ENCODE data around the gene OSBPL3.
A peak's percentile ranks its signal among the peaks of the same experiment; 100 is the strongest.

OSBPL3 gene

GRCh38 chr7:24854866-24855265 is 125.1 kb downstream of the OSBPL3 start:
- DNase-seq: peak; percentile 35

DNA sequence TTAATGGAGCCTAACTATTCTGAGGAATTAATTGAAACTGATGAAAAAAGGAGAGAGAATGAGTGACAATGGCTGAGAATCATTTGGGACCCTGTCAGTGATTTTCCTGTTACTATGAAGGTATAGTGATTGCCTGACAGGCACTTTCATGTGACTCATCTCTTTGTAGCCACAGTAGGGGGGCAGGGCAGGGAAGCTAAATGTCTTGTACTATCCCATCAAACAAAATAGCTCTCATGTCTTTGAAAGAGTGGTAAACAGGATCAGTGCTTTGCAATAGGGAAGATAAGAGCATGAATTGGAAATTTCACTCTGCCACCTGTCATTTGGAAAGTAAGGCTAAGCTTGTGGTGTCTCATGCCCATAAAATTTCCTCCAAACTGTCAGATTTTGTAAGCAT is 128.2 kb downstream of the OSBPL3 start:
- DNase-seq: peak; percentile 52

GRCh38 chr7:24848878-24849277 is 131.1 kb downstream of the OSBPL3 start:
- no peak for DNase-seq

- no peak for DNase-seq
These were observed 132.2 kb downstream of the OSBPL3 start for GRCh38 chr7:24847754-24848153.

DNA sequence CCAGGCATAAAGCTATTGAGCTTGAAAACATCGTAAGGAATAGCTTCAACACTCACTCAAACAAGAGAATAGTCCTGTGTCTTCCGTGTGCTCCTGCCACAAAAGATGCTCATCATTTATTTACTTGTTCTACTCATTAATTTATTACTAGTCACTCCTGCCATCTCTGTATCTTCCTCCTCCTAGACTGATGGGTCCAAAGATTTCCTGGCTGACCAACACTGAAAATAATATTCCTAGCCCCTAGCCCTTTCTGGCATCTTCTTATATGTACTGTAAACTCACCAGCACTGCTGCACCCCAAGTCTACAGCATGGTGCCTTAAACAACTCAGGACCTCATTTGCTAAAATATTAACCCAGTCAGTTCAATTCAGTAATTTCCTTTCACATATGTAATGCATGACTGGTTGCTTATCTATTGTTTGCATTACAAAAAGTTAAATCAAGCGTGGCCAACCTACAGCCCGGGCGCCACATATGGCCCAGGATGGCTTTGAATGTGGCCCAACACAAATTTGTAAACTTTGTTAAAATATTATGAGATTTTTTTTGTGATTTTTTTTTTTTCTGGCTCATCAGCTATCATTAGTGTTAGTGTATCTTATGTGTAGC is 136.1 kb downstream of the OSBPL3 start:
- DNase-seq: no peak

DNA sequence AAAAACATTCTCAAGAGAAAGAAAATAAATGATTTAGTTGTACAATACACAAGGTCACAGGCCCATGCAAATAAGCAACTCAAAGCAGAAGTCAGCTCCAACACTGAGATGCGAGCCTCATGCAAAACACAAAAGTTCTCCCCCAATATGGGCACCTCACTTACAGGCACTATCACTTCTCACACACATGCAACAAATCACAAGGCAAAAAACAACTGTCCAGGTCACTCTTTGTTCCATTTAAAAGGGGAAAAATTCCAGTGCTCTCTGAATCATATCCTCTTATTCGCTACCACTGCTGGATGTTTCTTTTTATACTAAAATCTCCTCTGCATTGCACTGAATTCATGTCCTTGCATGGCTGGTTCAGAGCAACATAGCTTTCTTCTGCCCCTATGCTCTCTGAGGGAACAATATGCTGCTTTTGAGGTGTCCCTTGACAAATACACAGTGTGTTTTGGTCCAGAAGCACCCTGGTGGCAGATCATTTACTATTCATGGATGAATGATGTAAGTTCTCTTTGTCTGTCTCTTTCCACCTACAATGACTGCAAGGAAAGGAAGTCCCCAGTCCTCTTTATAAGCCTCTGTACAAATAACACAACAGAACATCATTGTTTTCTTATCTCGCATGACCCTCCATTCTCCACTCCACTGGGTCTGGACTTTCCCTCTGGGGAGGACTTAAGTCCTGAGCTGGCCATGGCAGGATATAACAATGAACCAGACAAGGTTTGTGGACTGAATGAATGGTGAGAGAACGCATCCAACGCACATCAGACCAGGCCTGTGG is 137.3 kb downstream of the OSBPL3 start:
- no peak for DNase-seq

DNA sequence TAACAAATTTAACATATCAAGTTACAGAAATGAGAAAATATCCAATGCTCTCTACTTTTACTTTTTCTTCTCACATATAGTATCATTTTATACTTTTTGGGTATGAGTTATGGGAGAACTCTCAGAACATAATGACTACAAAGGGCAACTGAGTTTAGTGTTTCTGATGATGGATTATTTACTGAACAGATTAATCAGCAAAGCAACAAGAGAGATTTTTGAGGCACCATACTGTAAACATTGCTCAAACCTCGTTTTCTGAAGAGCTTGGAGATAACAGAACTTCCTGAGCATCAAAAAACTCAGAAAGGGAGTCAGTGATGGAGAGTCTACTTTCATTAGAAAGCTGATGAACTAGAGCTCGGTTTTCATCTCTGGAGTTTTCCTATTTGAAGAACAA is 137.9 kb downstream of the OSBPL3 start:
- no peak for DNase-seq

DNA sequence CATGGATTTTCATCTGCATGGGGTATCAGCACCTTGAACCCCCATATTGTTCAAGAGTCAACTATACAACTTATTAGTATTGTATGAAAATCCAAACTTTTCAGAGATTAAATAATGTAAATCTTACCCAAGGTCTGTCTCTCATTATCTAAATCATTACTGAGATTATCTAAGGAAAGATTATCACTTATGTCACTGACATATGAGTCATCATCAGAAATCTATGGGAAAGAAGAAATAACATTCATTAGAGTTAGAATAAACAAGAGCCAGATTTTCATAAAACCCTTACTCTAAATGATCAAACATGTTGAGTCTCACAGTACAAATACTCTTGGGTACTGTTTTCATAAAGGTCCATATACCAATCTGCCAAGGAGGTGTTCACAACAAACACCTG is 139.4 kb downstream of the OSBPL3 start:
- DNase-seq: no peak

- no peak for DNase-seq
These were observed 143.9 kb downstream of the OSBPL3 start for GRCh38 chr7:24836084-24836483.

DNA sequence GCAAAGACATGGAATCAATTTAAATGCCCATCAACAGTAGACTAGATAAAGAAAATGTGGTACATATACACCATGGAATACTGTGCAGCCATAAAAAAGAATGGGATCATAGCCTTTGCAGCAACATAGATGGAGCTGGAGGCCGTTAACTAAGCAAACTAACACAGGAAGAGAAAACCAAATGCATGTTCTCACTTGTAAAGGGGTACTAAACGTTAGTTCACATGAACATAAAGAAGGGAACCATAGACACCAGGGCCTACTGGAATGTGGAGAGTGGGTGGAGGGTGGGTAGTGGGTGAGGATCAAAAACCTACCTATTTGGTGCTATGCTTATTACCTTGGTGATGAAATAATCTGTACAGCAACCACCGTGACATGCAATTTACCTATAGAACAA is 144.3 kb downstream of the OSBPL3 start:
- DNase-seq: no peak

GRCh38 chr7:24834128-24834798 is 145.7 kb downstream of the OSBPL3 start:
- no peak for DNase-seq

GRCh38 chr7:24833549-24833948 is 146.4 kb downstream of the OSBPL3 start:
- no peak for DNase-seq

DNA sequence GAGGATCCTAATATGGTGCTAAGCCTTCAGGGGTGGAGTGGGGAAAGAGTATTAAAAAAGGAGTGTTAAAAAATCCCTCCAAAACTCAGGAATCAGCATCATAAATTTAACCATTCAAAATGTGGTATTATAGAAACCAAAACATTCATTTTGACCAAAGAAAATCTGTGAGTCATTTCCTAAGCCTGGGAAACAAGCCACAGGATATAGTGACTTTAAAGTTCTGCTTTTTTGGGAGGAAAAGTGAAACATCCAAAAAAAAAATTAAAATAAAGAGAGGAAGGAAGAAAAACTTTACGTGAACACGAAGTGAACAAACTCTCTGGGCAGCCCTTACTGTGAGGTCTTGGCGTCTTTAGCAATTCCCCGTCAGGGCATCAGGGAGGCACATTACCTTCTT is 148.7 kb downstream of the OSBPL3 start:
- peak; percentile 24 for DNase-seq

- no peak for DNase-seq
These were observed 149.4 kb downstream of the OSBPL3 start for GRCh38 chr7:24830440-24831050.

- peak; percentile 57 for DNase-seq
These were observed 150.2 kb downstream of the OSBPL3 start for GRCh38 chr7:24829787-24830186.

GRCh38 chr7:24828891-24829661 is 150.9 kb downstream of the OSBPL3 start:
- peak; percentile 94 for DNase-seq

DNA sequence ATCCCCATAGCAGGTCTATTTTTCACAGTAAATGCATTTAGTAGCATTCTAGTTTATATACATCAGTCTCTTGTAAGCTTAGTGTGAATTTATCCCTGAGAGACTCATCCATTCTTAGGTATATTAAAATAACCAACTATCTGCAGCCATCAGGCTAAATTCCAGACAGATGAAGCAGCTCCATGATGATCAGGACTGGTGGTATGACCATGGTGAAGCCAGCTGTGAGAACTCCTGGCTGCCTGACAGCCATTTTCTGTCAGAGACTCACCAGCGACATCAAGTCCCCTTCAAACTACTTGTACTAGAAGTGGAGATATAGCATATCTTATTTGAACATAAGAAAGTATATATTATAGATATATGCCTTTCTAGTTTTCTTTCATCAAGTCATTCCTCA is 152.4 kb downstream of the OSBPL3 start:
- DNase-seq: peak; percentile 33

GRCh38 chr7:24827027-24827426 is 153.0 kb downstream of the OSBPL3 start:
- no peak for DNase-seq

DNA sequence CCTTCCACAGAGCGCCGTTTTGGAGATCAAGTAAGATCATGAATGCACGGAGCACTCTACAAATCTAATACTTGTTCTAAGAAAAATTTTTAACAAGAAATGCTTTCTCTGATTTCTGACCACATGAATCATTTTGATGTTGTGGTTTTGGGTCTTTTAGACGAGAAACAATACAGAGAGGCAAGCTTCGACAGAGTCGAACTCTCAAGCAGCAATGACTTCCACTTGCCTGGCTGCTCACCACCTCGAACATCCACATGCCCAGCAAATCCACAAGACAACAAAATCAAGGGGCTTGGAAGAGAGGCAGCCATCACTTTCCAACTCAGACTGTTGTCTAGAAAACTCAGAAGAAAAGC is 153.3 kb downstream of the OSBPL3 start:
- no peak for DNase-seq

DNA sequence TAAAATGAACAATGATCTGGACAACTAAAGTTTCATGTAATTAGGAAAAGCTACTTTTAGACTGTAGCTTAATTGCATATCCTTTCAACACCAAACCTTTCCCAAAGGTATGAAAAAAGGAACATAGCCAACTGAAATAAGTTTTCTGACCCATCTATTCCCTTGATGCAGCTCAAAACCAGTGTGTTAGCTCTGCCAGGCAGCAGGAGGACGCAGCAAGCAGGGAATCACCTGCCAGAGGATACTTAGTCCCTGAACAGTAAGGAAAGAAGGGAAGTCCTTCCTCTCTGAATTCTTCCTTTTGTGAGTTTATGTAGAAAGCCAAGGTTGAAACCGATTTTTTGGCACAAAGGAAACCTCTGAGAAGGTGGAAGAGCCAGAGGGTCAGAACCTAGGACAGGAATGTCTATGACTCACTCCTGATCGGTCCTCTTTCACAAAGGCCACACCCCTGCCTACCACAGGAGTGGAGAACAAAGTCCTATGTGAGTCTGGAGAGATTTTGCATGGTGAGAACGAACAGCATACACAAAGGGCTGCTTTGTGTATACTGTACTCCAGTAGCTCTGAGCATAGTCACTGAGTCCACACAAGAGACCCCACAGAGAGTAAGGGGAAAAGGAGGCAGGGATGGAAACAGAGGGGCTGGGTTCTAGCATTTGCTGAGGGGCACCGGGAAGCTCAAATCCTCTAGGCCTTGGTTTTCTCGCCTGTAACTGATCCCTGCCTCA is 153.9 kb downstream of the OSBPL3 start:
- peak; percentile 97 for DNase-seq

DNA sequence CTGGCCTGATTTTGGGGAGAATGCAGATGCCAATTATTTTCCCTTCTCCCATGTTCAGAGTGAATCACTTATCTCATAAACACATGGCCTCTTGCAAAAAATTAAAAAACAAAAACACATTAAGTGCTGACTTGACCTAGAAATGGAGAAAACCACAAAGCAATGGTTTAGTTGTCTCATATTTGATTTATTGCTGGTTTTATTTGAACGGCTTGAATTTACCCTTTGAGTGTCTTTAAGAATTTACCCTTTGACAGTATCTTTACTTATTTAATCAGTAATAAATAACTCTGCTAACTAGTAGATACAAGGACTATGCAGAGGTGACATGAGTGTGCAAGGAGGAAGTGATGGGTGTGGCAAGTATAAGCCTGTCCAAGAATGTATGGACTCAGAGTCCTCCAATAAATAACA is 154.6 kb downstream of the OSBPL3 start:
- no peak for DNase-seq

DNA sequence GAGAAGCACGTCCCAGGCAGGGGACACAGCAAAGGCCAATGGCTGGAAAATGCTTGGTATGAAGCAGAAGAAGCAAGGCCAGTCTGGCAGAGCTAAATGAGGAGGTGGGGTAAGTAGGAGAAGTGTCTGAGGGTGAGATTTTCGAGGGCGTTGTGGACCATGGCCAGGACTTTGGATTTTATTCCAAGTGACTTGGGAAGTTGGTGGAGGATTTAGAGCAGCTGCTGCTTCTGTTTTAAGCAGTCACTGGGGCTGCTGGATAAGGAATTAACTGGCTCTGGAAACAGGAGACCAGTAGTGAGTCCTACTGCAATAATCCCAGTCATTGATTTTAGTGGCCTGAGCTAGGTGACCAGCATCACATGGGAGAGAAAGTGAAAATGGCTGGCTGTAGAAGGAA is 155.1 kb downstream of the OSBPL3 start:
- DNase-seq: no peak
